ENCODE measurements around the gene RIMS3. TPM values are rescaled to one million over a fixed set of nuclear protein-coding genes. Genes with fewer than 3 reads are reported as not detected.

Gene RIMS3
- total and polyA plus RNA-seq, 9 donors, result 1.3 to 12.6 (median 4.4) TPM

DNA sequence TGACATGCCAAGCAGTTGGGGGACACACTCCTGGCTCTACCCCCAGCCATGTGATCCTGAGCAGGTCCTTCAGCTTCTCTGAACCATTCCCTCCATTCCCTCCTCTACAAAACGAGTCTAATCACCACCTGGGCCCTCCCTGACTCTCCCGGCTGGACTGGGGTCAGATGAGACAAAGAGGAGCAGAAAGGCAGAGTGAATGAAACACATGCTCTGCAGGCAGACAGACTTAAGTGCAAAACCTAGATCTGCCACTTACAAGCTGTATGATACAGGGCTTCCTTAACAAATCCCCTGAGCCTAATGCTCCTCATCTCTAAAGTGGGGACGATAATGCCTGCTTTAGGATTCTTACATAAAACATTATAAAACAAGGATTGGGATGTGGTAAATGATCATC, 17.3 kb downstream of the RIMS3 start:
- H3K4me3 ChIP-seq, result no peak overlapping the region
- no peak for DNase-seq
- intact Hi-C loops (cut with DNase I), result no loop called here
- H3K4me1 ChIP-seq (ENCODE audit: insufficient read depth), result no peaks in the 10 kb centered on the region
- H3K9me3 ChIP-seq, result no peaks in the 10 kb centered on the region
- H3K27me3 ChIP-seq, result no peaks in the 10 kb centered on the region
- H3K27ac ChIP-seq, result no peak overlapping the region
- no peaks in the 10 kb centered on the region for H3K36me3 ChIP-seq
- 70 to 76% (median 72%) methylated on average over 3 of the region's 3 CpGs for WGBS, 3 donors
- TF ChIP-seq, protein P1, sequence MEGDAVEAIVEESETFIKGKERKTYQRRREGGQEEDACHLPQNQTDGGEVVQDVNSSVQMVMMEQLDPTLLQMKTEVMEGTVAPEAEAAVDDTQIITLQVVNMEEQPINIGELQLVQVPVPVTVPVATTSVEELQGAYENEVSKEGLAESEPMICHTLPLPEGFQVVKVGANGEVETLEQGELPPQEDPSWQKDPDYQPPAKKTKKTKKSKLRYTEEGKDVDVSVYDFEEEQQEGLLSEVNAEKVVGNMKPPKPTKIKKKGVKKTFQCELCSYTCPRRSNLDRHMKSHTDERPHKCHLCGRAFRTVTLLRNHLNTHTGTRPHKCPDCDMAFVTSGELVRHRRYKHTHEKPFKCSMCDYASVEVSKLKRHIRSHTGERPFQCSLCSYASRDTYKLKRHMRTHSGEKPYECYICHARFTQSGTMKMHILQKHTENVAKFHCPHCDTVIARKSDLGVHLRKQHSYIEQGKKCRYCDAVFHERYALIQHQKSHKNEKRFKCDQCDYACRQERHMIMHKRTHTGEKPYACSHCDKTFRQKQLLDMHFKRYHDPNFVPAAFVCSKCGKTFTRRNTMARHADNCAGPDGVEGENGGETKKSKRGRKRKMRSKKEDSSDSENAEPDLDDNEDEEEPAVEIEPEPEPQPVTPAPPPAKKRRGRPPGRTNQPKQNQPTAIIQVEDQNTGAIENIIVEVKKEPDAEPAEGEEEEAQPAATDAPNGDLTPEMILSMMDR (IDR thresholded peaks at IDR 0.05), result no peak
- TF ChIP-seq POLR2A (IDR thresholded peaks at IDR 0.05) (no peak), EP300 (IDR thresholded peaks at IDR 0.05) (no peak)

DNA sequence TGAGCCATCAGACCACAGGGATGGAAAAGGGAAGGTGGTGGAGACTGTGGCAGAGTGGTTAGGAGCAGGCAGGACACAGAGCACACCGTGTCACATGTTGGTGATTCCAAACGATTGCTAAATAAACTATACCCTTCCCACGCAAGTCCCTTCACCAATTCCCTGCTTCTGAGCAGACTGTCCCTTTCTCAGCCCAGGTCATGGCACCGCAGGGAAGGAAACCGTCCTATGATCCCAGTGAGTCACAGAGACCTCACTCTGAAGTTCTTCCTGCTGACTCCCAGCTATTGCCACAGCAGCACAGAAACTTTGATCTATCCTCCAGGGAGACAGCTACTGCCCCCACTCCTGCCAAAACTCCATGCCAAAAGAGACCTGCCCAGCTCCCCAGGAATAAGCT, 19.2 kb downstream of the RIMS3 start:
- no peak for TF ChIP-seq EP300 (IDR thresholded peaks at IDR 0.05)
- TF ChIP-seq POLR2A (IDR thresholded peaks at IDR 0.05), result no peak
- TF ChIP-seq, protein P1 (IDR thresholded peaks at IDR 0.05), result no peak
- WGBS, 3 donors, result 67 to 82% (median 77%) methylated on average over 5 of the region's 5 CpGs
- Histone ChIP-seq H3K27ac (no peak overlapping the region), H3K9me3 (no peaks in the 10 kb centered on the region), H3K4me1 (ENCODE audit: insufficient read depth) (no peaks in the 10 kb centered on the region), H3K36me3 (no peaks in the 10 kb centered on the region), H3K4me3 (no peak overlapping the region), H3K27me3 (no peaks in the 10 kb centered on the region)
- DNase-seq, result no peak
- intact Hi-C loops (cut with DNase I), result no loop called here

DNA sequence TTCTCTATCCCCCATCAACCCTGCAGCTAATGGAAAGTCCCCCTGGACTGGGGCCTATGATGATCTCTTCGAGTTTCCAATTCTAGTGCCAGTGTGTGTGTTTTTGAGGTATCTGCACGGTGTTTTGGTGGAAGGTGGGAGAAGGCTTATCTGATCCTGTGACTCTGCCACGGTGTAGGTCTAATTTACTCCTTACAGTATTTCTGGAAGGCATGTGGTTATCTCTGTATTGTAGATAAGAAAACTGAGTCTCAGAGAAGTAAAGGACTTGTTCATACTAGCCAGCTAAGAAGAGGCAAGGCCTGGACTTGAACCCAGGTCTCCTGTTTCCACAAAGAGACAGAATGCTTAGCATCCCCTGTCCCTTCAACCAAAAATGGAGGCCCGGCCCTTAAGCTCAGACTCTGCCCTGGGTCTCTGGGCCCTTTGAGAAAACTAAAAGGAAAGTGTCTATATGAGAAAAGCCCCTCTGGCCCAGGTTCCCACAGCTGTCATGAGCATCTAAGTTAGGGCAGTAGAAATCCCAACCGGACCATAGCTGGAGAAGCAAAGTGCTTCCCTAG, 20.3 kb downstream of the RIMS3 start:
- H3K27me3 ChIP-seq, result no peaks in the 10 kb centered on the region
- H3K4me1 ChIP-seq (ENCODE audit: insufficient read depth), result no peaks in the 10 kb centered on the region
- no peaks in the 10 kb centered on the region for H3K36me3 ChIP-seq
- TF ChIP-seq, protein P1 (IDR thresholded peaks at IDR 0.05), result no peak
- TF ChIP-seq EP300 (IDR thresholded peaks at IDR 0.05) (no peak), POLR2A (IDR thresholded peaks at IDR 0.05) (no peak)
- H3K4me3 ChIP-seq, result no peak overlapping the region
- intact Hi-C loops (cut with DNase I), result no loop called here
- 74 to 76% (median 75%) methylated on average over 5 of the region's 5 CpGs for WGBS, 3 donors
- no peak overlapping the region for H3K27ac ChIP-seq
- H3K9me3 ChIP-seq, result no peaks in the 10 kb centered on the region
- DNase-seq, result no peak

DNA sequence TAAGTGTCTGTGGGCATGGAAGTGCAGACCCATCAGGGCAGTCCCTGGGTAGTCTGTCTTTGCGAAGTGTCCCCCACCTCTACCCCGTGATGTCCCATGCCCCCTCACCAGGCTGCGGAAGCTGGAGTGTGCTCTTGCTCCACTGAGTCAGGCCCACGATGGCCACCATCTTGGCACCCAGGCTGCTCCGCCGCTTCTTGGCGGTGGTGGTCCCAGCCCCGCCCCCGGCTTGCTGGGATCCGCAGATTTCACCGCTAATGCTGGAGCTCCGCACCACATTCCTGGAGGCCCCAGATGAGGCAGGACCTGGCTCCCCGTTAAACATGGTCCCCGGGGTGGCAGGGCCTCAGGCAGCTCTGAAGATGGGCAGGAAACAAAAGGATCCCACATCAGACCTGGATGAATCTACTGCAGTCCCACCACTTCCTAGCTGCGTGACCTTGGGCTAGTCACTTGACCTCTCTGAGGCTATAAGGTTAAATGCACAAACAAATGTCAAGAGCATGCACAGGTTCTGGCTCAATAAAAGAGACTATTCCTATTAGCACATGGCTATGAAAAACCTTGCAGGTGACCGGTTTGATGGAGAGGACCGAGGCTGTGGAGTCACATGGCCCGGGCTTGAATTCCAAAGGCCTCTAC, 23.8 kb downstream of the RIMS3 start:
- intact Hi-C loops (cut with DNase I), result no loop called here
- TF ChIP-seq, protein P1 (IDR thresholded peaks at IDR 0.05), result no peak
- no peak for TF ChIP-seq POLR2A (IDR thresholded peaks at IDR 0.05)
- TF ChIP-seq EP300 (IDR thresholded peaks at IDR 0.05), result no peak
- Histone ChIP-seq H3K36me3 (no peaks in the 10 kb centered on the region), H3K27ac (no peak overlapping the region), H3K4me3 (no peak overlapping the region), H3K4me1 (ENCODE audit: insufficient read depth) (no peaks in the 10 kb centered on the region), H3K27me3 (no peaks in the 10 kb centered on the region), H3K9me3 (no peaks in the 10 kb centered on the region)
- no peak for DNase-seq
- 94 to 96% (median 94%) methylated on average over 18 of the region's 18 CpGs for WGBS, 3 donors

Measured in ovary (tissue), 9 donors.